Vagina (tissue), 2 donors: ENCODE measurements around the gene BSG. TPM values are rescaled to one million over a fixed set of nuclear protein-coding genes. Genes with fewer than 3 reads are reported as not detected.

Source experiments
- DNase-seq, 2 donors: peaks; one replicate each; pipeline ENCODE4 v3.0.0-alpha.2; 2017; ENCODE audit errors: extremely low spot score in 2 of 2
- H3K27ac ChIP-seq: fragments of 200-600 bp; sonication (generic); one replicate; pipeline ENCODE4 v1.5.1; 2019
- H3K27me3 ChIP-seq: fragments of 200-600 bp; sonication (generic); one replicate; pipeline ENCODE4 v1.5.1; 2019
- H3K36me3 ChIP-seq, 2 donors: fragments of 200-600 bp; sonication (generic); one replicate each; pipeline ENCODE4 v1.5.1; 2017 to 2019
- H3K4me1 ChIP-seq: fragments of 200-600 bp; sonication (generic); one replicate; pipeline ENCODE4 v1.5.1; 2019
- H3K4me3 ChIP-seq, 2 donors: fragments of 200-600 bp; sonication (generic); 1 replicate in 1 of 2; 2 replicates in 1 of 2; pipeline ENCODE4 v1.5.1; 2016 to 2019
- H3K9me3 ChIP-seq: fragments of 200-600 bp; sonication (generic); one replicate; pipeline ENCODE4 v1.5.1; 2019
- POLR2A ChIP-seq, 2 donors: fragments of 450-650 bp; IDR thresholded peaks; one replicate each; pipeline ENCODE4 v1.6.1; 2017; ENCODE audit warnings: antibody characterized with exemption in 2 of 2, mild to moderate bottlenecking in 2 of 2, moderate library complexity in 2 of 2
- POLR2AphosphoS5 ChIP-seq, 2 donors: sonication (generic); formaldehyde crosslinking; IDR thresholded peaks; one replicate each; pipeline ENCODE4 v1.9.0; 2017; ENCODE audit warnings: antibody characterized with exemption in 2 of 2, mild to moderate bottlenecking in 2 of 2, low read depth in 1 of 2; ENCODE audit not compliant: insufficient read depth in 1 of 2
- intact Hi-C: fragments of 100-400 bp; cut with DNase I; formaldehyde crosslinking; loops from one replicate; pipeline ENCODE4 v1.15.1; 2023
- total RNA-seq: library from RNA; depleted of rRNA; stranded (reverse); fragments of >200 nt; gene quantifications from one replicate; pipeline ENCODE4 v1.2.3, GENCODE V29; 2016
- TF ChIP-seq, protein P1 (sequence below), 3 experiments: fragments of 450-650 bp in 2 of 3; fragments of 200-600 bp in 1 of 3; sonication (generic) in 1 of 3; IDR thresholded peaks; one replicate each; pipeline ENCODE4 v1.5.1; 2017 to 2019; ENCODE audit warnings: antibody characterized with exemption in 3 of 3, mild to moderate bottlenecking in 2 of 3, moderate library complexity in 2 of 3

The BSG gene
- total RNA-seq, 1 donor from 2014 or later, result 231 TPM

DNA sequence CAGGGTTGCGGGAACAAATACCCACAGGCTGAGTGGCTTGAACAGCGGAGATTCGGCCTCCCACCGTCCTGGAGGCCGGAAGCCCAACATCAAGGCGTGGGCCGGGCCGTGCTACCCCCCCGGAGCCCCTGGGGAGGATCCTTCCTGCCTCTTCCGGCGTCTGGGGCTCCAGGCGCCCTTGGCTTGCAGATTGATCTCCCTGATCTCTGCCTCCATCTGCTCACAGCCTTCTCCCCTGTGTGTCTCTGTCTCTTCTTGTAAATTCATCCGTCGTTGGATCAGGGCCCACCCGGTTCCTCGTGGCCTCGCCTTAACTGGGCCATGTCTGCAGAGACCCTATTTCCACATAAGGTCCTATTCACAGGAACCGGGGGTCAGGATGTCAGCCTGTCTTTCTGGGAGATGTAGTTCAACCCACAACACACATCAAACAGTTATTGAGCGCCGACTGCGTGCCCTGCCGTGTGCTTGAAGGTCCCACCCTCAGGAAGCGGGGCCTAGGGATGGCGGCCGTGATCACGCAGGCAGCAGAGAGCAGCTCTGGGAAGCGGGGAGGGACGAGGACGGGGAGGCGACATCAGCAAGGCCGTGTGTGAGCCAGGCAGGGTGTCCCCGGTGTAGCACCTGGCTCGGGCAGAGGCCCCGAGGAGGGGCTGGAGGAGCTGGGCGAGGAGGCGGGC, 38.5 kb downstream of the BSG start:
- TF ChIP-seq POLR2AphosphoS5 (IDR thresholded peaks at IDR 0.05; ENCODE audit: insufficient read depth in 1 of 2, low read depth in 1 of 2) (no peak), POLR2A (IDR thresholded peaks at IDR 0.05) (no peak)
- TF ChIP-seq, protein P1, sequence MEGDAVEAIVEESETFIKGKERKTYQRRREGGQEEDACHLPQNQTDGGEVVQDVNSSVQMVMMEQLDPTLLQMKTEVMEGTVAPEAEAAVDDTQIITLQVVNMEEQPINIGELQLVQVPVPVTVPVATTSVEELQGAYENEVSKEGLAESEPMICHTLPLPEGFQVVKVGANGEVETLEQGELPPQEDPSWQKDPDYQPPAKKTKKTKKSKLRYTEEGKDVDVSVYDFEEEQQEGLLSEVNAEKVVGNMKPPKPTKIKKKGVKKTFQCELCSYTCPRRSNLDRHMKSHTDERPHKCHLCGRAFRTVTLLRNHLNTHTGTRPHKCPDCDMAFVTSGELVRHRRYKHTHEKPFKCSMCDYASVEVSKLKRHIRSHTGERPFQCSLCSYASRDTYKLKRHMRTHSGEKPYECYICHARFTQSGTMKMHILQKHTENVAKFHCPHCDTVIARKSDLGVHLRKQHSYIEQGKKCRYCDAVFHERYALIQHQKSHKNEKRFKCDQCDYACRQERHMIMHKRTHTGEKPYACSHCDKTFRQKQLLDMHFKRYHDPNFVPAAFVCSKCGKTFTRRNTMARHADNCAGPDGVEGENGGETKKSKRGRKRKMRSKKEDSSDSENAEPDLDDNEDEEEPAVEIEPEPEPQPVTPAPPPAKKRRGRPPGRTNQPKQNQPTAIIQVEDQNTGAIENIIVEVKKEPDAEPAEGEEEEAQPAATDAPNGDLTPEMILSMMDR (IDR thresholded peaks at IDR 0.05), result no peak
- Histone ChIP-seq H3K27ac (no peak overlapping the region), H3K27me3 (no peaks in the 10 kb centered on the region), H3K36me3 (no peaks in the 10 kb centered on the region), H3K4me1 (peaks cover 17% of the 10 kb centered on the region), H3K9me3 (no peaks in the 10 kb centered on the region), H3K4me3 (peak overlapping the region; percentile 26 to 43)
- intact Hi-C loops, result no loop called here
- no peak for DNase-seq

DNA sequence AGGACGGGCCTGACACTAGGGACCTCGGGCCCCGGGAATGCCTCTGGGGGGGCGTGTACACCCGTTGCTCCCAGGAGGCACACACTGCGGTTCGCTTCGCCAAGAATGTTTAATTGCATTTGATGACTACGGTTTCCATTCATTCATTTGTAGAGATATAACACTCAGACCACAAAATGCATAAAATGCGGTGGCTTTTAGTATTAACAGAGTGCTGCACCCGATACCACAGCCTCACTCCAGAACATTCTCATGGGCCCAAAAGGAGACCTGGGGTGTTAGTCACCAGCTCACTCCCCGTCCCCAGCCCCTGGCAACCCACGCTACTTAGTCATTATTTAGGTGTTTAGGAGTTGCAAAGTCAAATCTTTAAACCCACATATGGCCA, 39.1 kb downstream of the BSG start:
- Histone ChIP-seq H3K36me3 (no peaks in the 10 kb centered on the region), H3K27me3 (no peaks in the 10 kb centered on the region), H3K27ac (no peak overlapping the region), H3K9me3 (no peaks in the 10 kb centered on the region), H3K4me1 (peaks cover 17% of the 10 kb centered on the region), H3K4me3 (peak overlapping the region in 1 of 2 donors; percentile 43)
- intact Hi-C loops, result no loop called here
- no peak for DNase-seq
- no peak for TF ChIP-seq POLR2A (IDR thresholded peaks at IDR 0.05)
- no peak for TF ChIP-seq POLR2AphosphoS5 (IDR thresholded peaks at IDR 0.05; ENCODE audit: insufficient read depth in 1 of 2, low read depth in 1 of 2)
- TF ChIP-seq, protein P1 (IDR thresholded peaks at IDR 0.05), result no peak

DNA sequence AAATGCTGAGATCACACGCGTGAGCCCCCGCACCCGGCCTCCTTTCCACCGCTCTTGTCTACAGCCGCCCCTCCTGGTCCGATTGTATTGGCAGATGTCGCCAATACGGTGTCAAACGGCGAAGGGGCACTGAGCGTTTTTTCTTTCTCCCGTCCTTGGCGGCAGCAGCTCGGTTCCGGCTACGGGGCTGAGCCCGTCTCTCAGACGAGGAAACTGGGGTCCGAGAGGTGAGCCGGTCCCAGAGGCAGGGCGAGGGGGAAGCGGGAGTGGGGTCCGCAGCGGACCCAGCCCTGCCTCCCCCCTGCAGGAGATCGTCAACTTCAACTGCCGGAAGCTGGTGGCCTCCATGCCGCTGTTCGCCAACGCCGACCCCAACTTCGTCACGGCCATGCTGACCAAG, 40.5 kb downstream of the BSG start:
- H3K4me1 ChIP-seq, result peaks cover 17% of the 10 kb centered on the region
- intact Hi-C loops, result no loop called here
- no peak for DNase-seq
- H3K27me3 ChIP-seq, result no peaks in the 10 kb centered on the region
- H3K9me3 ChIP-seq, result no peaks in the 10 kb centered on the region
- peaks cover 0 to 7% of the 10 kb centered on the region in 2 donors for H3K36me3 ChIP-seq
- H3K27ac ChIP-seq, result no peak overlapping the region
- TF ChIP-seq POLR2AphosphoS5 (IDR thresholded peaks at IDR 0.05; ENCODE audit: insufficient read depth in 1 of 2, low read depth in 1 of 2) (no peak), POLR2A (IDR thresholded peaks at IDR 0.05) (no peak)
- TF ChIP-seq, protein P1 (IDR thresholded peaks at IDR 0.05), result no peak
- H3K4me3 ChIP-seq, result no peak overlapping the region

DNA sequence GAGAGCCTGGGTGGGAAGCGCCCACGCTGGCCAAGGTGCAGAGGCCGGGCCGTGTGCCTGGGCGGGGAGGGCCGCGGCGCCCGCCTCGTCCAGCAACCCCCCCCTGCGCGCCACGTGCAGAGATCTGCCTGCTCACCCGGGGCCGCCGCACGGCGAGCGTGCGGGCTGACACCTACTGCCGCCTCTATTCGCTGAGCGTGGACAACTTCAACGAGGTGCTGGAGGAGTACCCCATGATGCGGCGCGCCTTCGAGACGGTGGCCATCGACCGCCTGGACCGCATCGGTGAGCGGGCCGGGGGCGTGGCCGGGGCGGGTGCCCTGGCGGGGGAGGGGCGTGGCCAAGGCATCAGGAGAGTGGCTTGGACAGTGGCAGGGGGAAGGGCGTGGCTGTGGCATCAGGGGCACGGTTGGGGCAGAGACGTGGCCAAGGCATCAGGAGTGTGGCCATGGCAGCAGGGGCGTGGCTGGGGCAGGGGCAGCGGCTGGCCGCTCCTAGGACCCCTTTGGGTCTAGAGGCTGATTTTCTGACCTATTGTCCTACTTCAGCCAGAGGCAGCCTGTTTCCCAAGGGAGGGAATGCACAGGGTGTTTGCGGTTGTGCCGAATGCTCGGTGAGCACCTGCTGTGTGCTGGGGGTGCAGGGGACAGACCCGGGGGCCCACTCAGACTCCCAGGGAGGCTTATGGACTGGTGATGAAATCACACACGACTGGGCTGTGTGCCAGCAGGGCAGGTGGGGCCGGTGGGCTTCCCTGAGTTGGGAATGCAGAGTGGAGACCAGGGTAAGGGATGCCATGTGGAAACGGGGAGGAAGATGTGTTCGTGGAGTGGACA, 41.6 kb downstream of the BSG start:
- no peak overlapping the region for H3K27ac ChIP-seq
- H3K9me3 ChIP-seq, result no peaks in the 10 kb centered on the region
- intact Hi-C loops, result no loop called here
- H3K4me3 ChIP-seq, result no peak overlapping the region
- peaks cover 17% of the 10 kb centered on the region for H3K4me1 ChIP-seq
- TF ChIP-seq, protein P1 (IDR thresholded peaks at IDR 0.05), result no peak
- TF ChIP-seq POLR2AphosphoS5 (IDR thresholded peaks at IDR 0.05; ENCODE audit: insufficient read depth in 1 of 2, low read depth in 1 of 2) (no peak), POLR2A (IDR thresholded peaks at IDR 0.05) (no peak)
- H3K27me3 ChIP-seq, result no peaks in the 10 kb centered on the region
- H3K36me3 ChIP-seq, result peaks cover 0 to 17% of the 10 kb centered on the region in 2 donors
- no peak for DNase-seq

DNA sequence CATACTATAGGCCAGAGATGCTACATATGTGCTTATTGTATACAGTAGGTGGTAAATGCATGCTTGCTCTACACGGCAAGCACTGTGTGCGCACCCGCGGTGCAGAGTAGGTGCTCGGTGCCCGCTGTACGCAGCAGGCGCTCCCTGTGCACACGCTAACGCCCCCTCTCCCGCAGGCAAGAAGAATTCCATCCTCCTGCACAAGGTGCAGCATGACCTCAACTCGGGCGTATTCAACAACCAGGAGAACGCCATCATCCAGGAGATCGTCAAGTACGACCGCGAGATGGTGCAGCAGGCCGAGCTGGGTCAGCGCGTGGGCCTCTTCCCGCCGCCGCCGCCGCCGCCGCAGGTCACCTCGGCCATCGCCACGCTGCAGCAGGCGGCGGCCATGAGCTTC, 43.2 kb downstream of the BSG start:
- Histone ChIP-seq H3K4me3 (no peak overlapping the region), H3K36me3 (peaks cover 0 to 34% of the 10 kb centered on the region in 2 donors), H3K9me3 (no peaks in the 10 kb centered on the region), H3K27ac (no peak overlapping the region), H3K4me1 (peaks cover 10% of the 10 kb centered on the region), H3K27me3 (no peaks in the 10 kb centered on the region)
- DNase-seq, result no peak
- intact Hi-C loops, result no loop called here
- TF ChIP-seq, protein P1 (IDR thresholded peaks at IDR 0.05), result no peak
- no peak for TF ChIP-seq POLR2AphosphoS5 (IDR thresholded peaks at IDR 0.05; ENCODE audit: insufficient read depth in 1 of 2, low read depth in 1 of 2)
